ENCODE results near the gene PTPRG.

PTPRG gene

GRCh38 chr3:61624300-61624699 is 62.9 kb downstream of the PTPRG start:
- no peaks in the 10 kb centered on the region; a peak in 3 of 22 replicates for H4K20me1 ChIP-seq
- H3K27ac ChIP-seq = no peak overlapping the region
- no peak overlapping the region for H3K4me2 ChIP-seq
- no peaks in the 10 kb centered on the region for H3K4me1 ChIP-seq
- H3K9me3 ChIP-seq (replicated peaks in 1 of 11) = peaks cover 0 to 6% (median 0%) of the 10 kb centered on the region in 11 experiments; a peak in 3 of 22 replicates
- no peak for TF ChIP-seq Cebpa-rat (IDR thresholded peaks at IDR 0.05)
- no peaks in the 10 kb centered on the region for H3K27me3 ChIP-seq
- H3K9ac ChIP-seq = no peak overlapping the region
- peaks cover 0 to 39% (median 10%) of the 10 kb centered on the region in 11 experiments; a peak in 11 of 22 replicates for H3K36me3 ChIP-seq
- no peak overlapping the region for H3K4me3 ChIP-seq

- no peaks in the 10 kb centered on the region; a peak in 3 of 22 replicates for H4K20me1 ChIP-seq
- no peaks in the 10 kb centered on the region for H3K4me1 ChIP-seq
- H3K9ac ChIP-seq = no peak overlapping the region
- H3K27me3 ChIP-seq = no peaks in the 10 kb centered on the region
- no peak for TF ChIP-seq Cebpa-rat (IDR thresholded peaks at IDR 0.05)
- peaks cover 0 to 6% (median 0%) of the 10 kb centered on the region in 11 experiments; a peak in 3 of 22 replicates for H3K9me3 ChIP-seq (replicated peaks in 1 of 11)
- no peak overlapping the region for H3K4me3 ChIP-seq
- peaks cover 0 to 39% (median 10%) of the 10 kb centered on the region in 11 experiments; a peak in 11 of 22 replicates for H3K36me3 ChIP-seq
- H3K4me2 ChIP-seq = no peak overlapping the region
- H3K27ac ChIP-seq = no peak overlapping the region
Measured at GRCh38 chr3:61625429-61625828, 64.1 kb downstream of the PTPRG start.

GRCh38 chr3:61626484-61626883 is 65.1 kb downstream of the PTPRG start:
- H3K9ac ChIP-seq = no peak overlapping the region
- TF ChIP-seq Cebpa-rat (IDR thresholded peaks at IDR 0.05) = no peak
- peaks cover 0 to 6% (median 0%) of the 10 kb centered on the region in 10 experiments; a peak in 6 of 20 replicates for H3K4me1 ChIP-seq
- no peak overlapping the region for H3K4me3 ChIP-seq
- peaks cover 0 to 6% (median 0%) of the 10 kb centered on the region in 11 experiments; a peak in 3 of 22 replicates for H3K9me3 ChIP-seq (replicated peaks in 1 of 11)
- peaks cover 0 to 39% (median 10%) of the 10 kb centered on the region in 11 experiments; a peak in 11 of 22 replicates for H3K36me3 ChIP-seq
- no peaks in the 10 kb centered on the region for H3K27me3 ChIP-seq
- peaks cover 0 to 3% (median 0%) of the 10 kb centered on the region in 11 experiments; a peak in 2 of 22 replicates for H4K20me1 ChIP-seq
- no peak overlapping the region for H3K4me2 ChIP-seq
- no peak overlapping the region for H3K27ac ChIP-seq

- no peak overlapping the region for H3K4me2 ChIP-seq
- peaks cover 0 to 30% (median 10%) of the 10 kb centered on the region in 11 experiments; a peak in 11 of 22 replicates for H3K36me3 ChIP-seq
- H3K27ac ChIP-seq = no peak overlapping the region
- H3K4me3 ChIP-seq = no peak overlapping the region
- H4K20me1 ChIP-seq = peaks cover 0 to 4% (median 0%) of the 10 kb centered on the region in 11 experiments; a peak in 3 of 22 replicates
- TF ChIP-seq Cebpa-rat (IDR thresholded peaks at IDR 0.05) = no peak
- peaks cover 0 to 7% (median 0%) of the 10 kb centered on the region in 11 experiments; a peak in 3 of 22 replicates for H3K9me3 ChIP-seq (replicated peaks in 1 of 11)
- peaks cover 0 to 11% (median 0%) of the 10 kb centered on the region in 10 experiments; a peak in 6 of 20 replicates for H3K4me1 ChIP-seq
- H3K27me3 ChIP-seq = no peaks in the 10 kb centered on the region
- no peak overlapping the region for H3K9ac ChIP-seq
Measured at GRCh38 chr3:61627768-61628185, 66.4 kb downstream of the PTPRG start.

GRCh38 chr3:61628636-61629035 is 67.3 kb downstream of the PTPRG start:
- peaks cover 0 to 11% (median 0%) of the 10 kb centered on the region in 10 experiments; a peak in 6 of 20 replicates for H3K4me1 ChIP-seq
- no peak overlapping the region for H3K9ac ChIP-seq
- no peak overlapping the region for H3K4me3 ChIP-seq
- no peak overlapping the region for H3K4me2 ChIP-seq
- TF ChIP-seq Cebpa-rat (IDR thresholded peaks at IDR 0.05) = no peak
- peaks cover 0 to 11% (median 0%) of the 10 kb centered on the region in 11 experiments; a peak in 3 of 22 replicates for H3K9me3 ChIP-seq (replicated peaks in 1 of 11)
- H3K27me3 ChIP-seq = no peaks in the 10 kb centered on the region
- peaks cover 0 to 21% (median 5%) of the 10 kb centered on the region in 11 experiments; a peak in 9 of 22 replicates for H3K36me3 ChIP-seq
- H4K20me1 ChIP-seq = peaks cover 0 to 4% (median 0%) of the 10 kb centered on the region in 11 experiments; a peak in 3 of 22 replicates
- H3K27ac ChIP-seq = no peak overlapping the region

- Histone ChIP-seq H3K4me3 (no peak overlapping the region), H3K27me3 (no peaks in the 10 kb centered on the region), H3K27ac (no peak overlapping the region), H3K9me3 (replicated peaks in 1 of 11) (peaks cover 0 to 5% (median 0%) of the 10 kb centered on the region in 11 experiments; a peak in 1 of 22 replicates), H3K9ac (no peak overlapping the region), H3K36me3 (peaks cover 0 to 13% (median 0%) of the 10 kb centered on the region in 11 experiments; a peak in 4 of 22 replicates), H3K4me1 (peaks cover 0 to 11% (median 0%) of the 10 kb centered on the region in 10 experiments; a peak in 6 of 20 replicates), H3K4me2 (no peak overlapping the region), H4K20me1 (peaks cover 0 to 4% (median 0%) of the 10 kb centered on the region in 11 experiments; a peak in 3 of 22 replicates)
- no peak for TF ChIP-seq Cebpa-rat (IDR thresholded peaks at IDR 0.05)
Measured at GRCh38 chr3:61629442-61629841, 68.1 kb downstream of the PTPRG start.

GRCh38 chr3:61631108-61631769 is 69.9 kb downstream of the PTPRG start:
- H4K20me1 ChIP-seq = peaks cover 0 to 4% (median 0%) of the 10 kb centered on the region in 11 experiments; a peak in 4 of 22 replicates
- H3K36me3 ChIP-seq = 0 out of 22 replicates have a peak, but pooled peaks cover 0 to 4% (median 0%) of the 10 kb centered on the region in 11 experiments
- no peaks in the 10 kb centered on the region for H3K27me3 ChIP-seq
- TF ChIP-seq Cebpa-rat (IDR thresholded peaks at IDR 0.05) = no peak
- no peak overlapping the region for H3K4me3 ChIP-seq
- no peak overlapping the region for H3K27ac ChIP-seq
- peaks cover 0 to 13% (median 0%) of the 10 kb centered on the region in 10 experiments; a peak in 8 of 20 replicates for H3K4me1 ChIP-seq
- 0 out of 22 replicates have a peak, but pooled peaks cover 0 to 5% (median 0%) of the 10 kb centered on the region in 11 experiments for H3K9me3 ChIP-seq (replicated peaks in 1 of 11)
- H3K9ac ChIP-seq = no peak overlapping the region
- H3K4me2 ChIP-seq = peak overlapping the region in 1 of 11 experiments; percentile 29; a peak in 1 of 22 replicates

- Histone ChIP-seq H3K9me3 (replicated peaks in 1 of 11) (0 out of 22 replicates have a peak, but pooled peaks cover 0 to 5% (median 0%) of the 10 kb centered on the region in 11 experiments), H3K36me3 (0 out of 22 replicates have a peak, but pooled peaks cover 0 to 3% (median 0%) of the 10 kb centered on the region in 11 experiments), H3K9ac (no peak overlapping the region), H3K4me2 (no peak overlapping the region), H3K4me3 (no peak overlapping the region), H3K27ac (no peak overlapping the region), H3K4me1 (peaks cover 10 to 27% (median 13%) of the 10 kb centered on the region in 10 experiments), H3K27me3 (no peaks in the 10 kb centered on the region), H4K20me1 (peaks cover 0 to 9% (median 0%) of the 10 kb centered on the region in 11 experiments; a peak in 4 of 22 replicates)
- TF ChIP-seq Cebpa-rat (IDR thresholded peaks at IDR 0.05) = no peak
Measured at GRCh38 chr3:61632568-61633175, 71.3 kb downstream of the PTPRG start.

All from BLaER1 treated with 17β-estradiol and CSF1 and Interleukin-3, amounts not matched to agents 10 nM and 100 nM (cell line).